NCI-H345 (cell line): ENCODE data around the gene TRAPPC10.

Experiments used
- DNase-seq: peaks from one replicate; lab custom pipeline; 2025; lab: John Stamatoyannopoulos, UW

TRAPPC10 gene

GRCh38 chr21:44029460-44030087 is 17.5 kb downstream of the TRAPPC10 start:
- no peak for DNase-seq

DNA sequence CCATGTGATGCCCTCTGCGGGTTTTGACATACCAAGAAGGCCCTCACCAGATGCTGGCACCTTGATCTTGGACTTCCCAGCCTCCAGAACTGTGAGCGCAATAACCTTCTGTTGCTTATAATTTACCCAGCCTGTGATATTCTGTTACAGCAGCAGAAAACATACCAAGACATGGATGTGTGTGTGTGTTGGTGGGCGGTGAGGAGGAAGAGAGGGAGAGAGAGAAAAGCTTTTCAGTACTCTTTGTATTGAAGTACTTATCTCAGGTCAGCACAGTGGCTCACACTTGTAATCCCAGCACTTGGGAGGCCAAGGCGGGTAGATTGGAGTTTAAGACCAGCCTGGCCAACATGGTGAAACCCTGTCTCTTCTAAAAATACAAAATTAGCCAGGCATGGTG is 23.1 kb downstream of the TRAPPC10 start:
- DNase-seq: no peak

DNA sequence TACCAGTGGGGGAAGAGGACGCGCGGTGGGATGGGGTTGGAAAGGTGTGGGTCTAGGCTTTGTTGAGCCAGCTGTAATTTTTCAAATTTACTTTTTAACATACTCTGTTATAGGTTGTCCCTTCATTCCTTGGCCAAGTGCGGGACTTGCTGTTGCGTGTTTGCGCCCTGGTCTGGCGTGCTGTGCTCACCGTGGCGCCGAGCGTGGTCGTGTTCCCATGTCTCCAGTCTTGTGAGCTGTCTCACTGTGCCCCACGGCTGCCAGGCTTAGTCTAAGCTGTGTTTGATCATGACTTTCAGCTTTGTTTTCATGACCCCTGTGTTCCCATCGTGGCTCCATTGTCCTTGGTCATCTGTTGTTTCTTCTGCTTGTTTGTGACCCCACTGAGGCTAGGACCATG is 26.0 kb downstream of the TRAPPC10 start:
- DNase-seq: no peak

DNA sequence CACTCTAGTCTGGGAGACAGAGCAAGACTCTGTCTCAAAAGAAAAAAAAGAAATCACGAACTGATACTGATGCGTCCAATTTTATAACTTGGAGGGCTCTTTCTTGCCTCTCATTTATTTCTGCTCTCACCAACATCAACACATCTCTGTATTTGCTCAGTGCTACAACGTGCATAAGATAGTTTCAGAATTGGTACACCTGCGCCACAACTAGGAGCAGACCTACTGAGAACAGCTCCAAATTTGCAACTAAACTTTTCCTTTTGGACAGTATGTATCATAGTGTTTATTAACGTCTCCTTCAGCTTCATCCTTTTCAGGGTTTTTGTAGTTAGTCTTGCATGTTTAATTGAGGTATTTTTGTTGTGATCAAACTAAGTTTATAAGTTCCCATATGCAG is 27.7 kb downstream of the TRAPPC10 start:
- DNase-seq: no peak

GRCh38 chr21:44043613-44044012 is 31.5 kb downstream of the TRAPPC10 start:
- DNase-seq: no peak

DNA sequence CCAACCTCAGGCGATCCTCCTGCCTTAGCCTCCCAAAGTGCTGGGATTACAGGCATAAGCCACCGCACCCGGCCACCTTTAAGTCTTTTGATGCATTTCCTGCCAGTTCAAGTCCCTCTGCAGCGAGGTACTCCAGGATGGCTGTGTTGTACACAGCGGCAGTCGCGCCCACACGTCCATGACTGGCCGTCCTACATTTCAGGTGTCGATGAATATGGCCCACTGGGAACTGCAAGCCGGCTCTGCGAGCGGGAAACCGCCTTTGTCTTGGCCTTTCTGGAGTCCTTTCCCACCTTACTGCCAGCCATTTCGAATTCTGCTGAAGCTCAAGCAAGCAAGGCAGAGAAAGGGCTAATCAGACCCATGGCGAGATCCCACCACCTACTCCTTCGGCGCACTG is 34.6 kb downstream of the TRAPPC10 start:
- DNase-seq: no peak

GRCh38 chr21:44047996-44048560 is 36.0 kb downstream of the TRAPPC10 start:
- DNase-seq: no peak

GRCh38 chr21:44049182-44049581 is 37.1 kb downstream of the TRAPPC10 start:
- DNase-seq: no peak

DNA sequence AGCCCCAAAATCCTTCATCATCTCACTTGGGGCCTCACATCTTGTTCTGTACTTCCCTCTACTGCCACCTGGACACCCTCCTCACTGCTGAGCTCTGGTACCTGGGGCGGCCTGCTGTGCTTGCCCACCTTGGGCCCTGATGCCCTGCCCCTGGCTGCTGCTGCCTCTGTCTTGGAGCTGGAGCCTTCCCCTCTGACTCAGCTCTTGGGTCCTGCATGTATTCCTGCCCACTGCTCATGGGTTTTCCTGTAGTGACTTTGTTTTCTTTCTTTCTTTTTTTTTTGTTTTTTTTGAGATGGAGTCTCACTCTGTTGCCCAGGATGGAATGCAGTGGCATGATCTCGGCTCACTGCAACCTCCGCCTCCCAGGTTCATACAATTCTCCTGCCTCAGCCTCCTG is 37.5 kb downstream of the TRAPPC10 start:
- DNase-seq: no peak

GRCh38 chr21:44050276-44050675 is 38.2 kb downstream of the TRAPPC10 start:
- DNase-seq: no peak

DNA sequence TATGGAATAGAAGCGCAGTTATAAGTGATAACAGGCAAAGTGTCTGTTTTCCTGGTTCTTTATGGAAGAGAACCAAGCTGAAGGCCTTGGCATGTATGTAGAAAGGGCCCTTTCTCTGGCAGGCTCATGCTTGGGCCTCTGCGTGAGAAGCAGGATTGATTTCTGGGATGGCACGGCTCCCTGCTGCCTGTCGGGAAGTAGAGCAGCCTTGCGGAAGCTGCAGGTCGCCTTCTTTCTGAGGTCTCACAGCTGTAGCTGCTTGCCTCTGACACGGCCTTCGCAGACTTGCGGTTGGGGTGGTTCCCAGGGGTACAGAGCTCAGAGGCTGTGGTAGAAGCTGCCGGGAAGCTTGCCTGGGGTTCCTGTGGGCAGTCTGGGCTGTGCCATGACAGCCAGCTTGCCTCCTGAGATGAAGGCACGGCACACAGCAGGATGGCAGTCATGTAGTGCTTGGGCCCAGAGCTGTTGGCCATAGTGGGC is 39.4 kb downstream of the TRAPPC10 start:
- no peak for DNase-seq

GRCh38 chr21:44052071-44052829 is 40.1 kb downstream of the TRAPPC10 start:
- peak; percentile 69 for DNase-seq

GRCh38 chr21:44052830-44053226 is 40.7 kb downstream of the TRAPPC10 start:
- no peak for DNase-seq

- DNase-seq: no peak
Observed at GRCh38 chr21:44053567-44053966, 41.5 kb downstream of the TRAPPC10 start.

DNA sequence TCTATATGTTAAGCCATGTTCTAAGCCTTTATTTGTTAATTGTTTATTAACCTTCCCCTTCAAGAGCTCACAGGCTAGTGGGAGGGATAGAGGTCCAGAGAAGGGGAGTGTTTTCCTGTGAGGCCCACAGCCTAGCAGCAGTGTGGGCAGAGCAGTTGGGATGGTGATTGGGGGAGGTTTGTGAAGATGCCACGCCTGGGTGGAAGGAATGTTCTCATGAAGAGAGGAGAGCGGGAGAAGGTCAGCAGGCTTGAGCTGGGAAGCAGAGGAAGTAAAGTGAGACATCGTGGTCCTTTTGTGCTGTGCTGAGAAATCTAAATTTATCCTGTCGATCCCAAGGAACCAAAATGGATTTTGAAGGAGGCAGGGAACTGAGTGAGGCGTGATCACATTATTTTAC is 42.6 kb downstream of the TRAPPC10 start:
- DNase-seq: no peak

- no peak for DNase-seq
Observed at GRCh38 chr21:44057055-44057454, 44.9 kb downstream of the TRAPPC10 start.

GRCh38 chr21:44057960-44058651 is 46.0 kb downstream of the TRAPPC10 start:
- DNase-seq: no peak

DNA sequence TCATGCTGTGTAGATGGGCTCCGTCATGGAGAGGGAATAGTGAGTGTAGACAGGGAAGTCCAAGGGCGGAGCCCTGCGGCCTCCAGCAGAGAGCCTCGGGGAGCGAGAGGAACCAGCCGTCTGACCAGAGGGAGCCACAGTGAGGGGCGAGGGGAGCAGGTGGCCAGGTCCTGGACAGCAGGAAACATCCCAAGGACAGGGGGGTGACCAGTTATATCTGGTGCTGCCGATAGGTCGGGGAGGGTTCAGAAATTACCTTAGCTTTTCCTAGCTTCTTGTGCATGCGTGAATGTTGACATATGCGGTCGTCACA is 46.5 kb downstream of the TRAPPC10 start:
- peak; percentile 67 for DNase-seq

DNA sequence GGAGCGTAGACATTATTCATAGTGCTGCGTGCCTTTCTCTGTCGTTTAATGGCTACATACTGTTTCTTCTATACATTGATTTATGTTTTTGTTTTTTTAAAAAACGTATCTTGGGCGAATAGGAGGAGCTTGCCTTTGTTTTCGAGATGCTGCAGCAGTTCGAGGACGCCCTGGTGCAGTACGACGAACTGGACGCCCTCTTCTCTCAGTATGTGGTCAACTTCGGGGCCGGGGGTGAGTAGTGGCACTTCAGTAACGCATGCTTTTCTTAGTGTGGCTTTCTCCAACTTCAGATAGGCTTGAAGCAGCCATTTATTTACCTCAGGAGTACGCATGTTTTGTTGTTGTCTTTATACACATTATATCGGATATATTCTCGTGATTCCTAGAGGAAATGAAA is 46.9 kb downstream of the TRAPPC10 start:
- DNase-seq: no peak

DNA sequence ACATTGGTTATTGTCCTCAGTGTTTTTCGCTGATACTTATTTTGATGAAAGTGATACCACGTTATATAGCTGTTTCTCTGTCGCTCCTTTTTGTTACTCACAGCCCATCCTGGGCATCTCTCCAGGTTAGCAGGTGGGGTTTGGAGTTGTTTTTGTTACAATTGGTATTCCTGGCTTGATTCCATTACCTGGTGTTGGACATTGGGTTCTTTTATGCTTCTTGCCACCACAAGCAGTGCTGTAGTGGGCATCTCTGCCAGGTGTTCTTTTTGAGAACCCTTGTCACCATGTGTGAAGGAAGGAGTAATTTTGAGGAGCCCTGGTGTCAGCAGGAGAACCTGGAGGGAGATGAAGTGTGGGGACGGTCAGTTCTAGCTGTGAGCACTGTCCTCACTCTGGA is 47.6 kb downstream of the TRAPPC10 start:
- peak; percentile 89 for DNase-seq

- DNase-seq: no peak
Observed at GRCh38 chr21:44062380-44062779, 50.3 kb downstream of the TRAPPC10 start.

DNA sequence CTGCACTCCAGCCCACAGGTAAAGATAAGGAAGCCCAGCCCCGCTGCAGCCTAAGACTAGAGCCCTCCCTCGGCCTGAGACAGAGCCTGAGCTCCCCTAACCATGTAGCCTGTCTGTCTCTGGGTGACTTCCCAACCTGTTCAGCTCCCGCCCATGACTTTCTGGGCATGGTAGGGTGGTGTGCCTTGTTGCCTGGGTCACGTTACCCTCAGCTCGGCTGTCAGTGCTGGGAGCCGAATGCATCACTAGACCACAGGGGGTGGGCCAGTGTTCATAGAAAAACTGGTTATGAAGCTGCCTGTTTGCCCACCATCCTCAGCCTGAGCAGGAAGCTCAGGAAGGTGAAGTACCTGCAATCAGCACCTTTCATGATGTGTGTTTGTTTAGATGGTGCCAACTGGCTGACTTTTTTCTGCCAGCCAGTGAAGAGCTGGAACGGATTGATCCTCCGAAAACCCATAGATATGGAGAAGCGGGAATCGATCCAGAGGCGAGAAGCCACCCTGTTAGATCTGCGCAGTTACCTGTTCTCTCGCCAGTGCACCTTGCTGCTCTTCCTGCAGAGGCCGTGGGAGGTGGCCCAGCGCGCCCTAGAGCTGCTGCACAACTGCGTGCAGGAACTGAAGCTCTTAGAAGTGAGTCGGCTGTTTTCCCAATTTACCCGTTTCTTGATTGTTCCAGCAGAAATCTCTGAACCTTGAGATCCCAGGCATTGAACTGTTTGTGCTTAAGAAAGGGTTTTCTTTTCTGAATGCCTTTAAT is 51.2 kb downstream of the TRAPPC10 start:
- no peak for DNase-seq
